GM20431 (cell line): ENCODE results near the gene CACNA1G.

Experiments used
- in situ Hi-C: fragments of 300-500 bp; cut with MseI, MboI; formaldehyde crosslinking; loops from one replicate; pipeline ENCODE4 v1.15.0; 2020; ENCODE audit warnings: low sequenced_read_pairs; ENCODE audit not compliant: unreplicated experiment

Gene CACNA1G

GRCh38 chr17:50560185-50560824 lies at the start of gene CACNA1G:
TSS of gene CACNA1G (plus strand) at chr17:50560715. CDS start at chr17:50561460, 745 bp downstream.
- in situ Hi-C loops: no loop called here

GRCh38 chr17:50511058-50511457 lies 49.5 kb upstream of the CACNA1G start:
- in situ Hi-C loops: no loop called here

- in situ Hi-C loops: no loop called here
These were observed 47.0 kb upstream of the CACNA1G start for GRCh38 chr17:50513495-50513894.

- in situ Hi-C loops: no loop called here
These were observed 46.1 kb upstream of the CACNA1G start for GRCh38 chr17:50514388-50514787.

GRCh38 chr17:50514936-50515702 lies 45.4 kb upstream of the CACNA1G start:
- in situ Hi-C loops: no loop called here

GRCh38 chr17:50517011-50517410 lies 43.5 kb upstream of the CACNA1G start:
- in situ Hi-C loops: no loop called here

- in situ Hi-C loops: no loop called here
These were observed 42.8 kb upstream of the CACNA1G start for GRCh38 chr17:50517504-50518383.

- in situ Hi-C loops: no loop called here
These were observed 42.0 kb upstream of the CACNA1G start for GRCh38 chr17:50518384-50519023.

GRCh38 chr17:50519141-50519834 lies 41.2 kb upstream of the CACNA1G start:
- in situ Hi-C loops: no loop called here

- in situ Hi-C loops: no loop called here
These were observed 40.0 kb upstream of the CACNA1G start for GRCh38 chr17:50520483-50520882.

GRCh38 chr17:50521514-50521913 lies 39.0 kb upstream of the CACNA1G start:
- in situ Hi-C loops: no loop called here

GRCh38 chr17:50522766-50523165 lies 37.7 kb upstream of the CACNA1G start:
- in situ Hi-C loops: no loop called here

- in situ Hi-C loops: no loop called here
These were observed 37.3 kb upstream of the CACNA1G start for GRCh38 chr17:50523208-50523607.

- in situ Hi-C loops: no loop called here
These were observed 35.7 kb upstream of the CACNA1G start for GRCh38 chr17:50524838-50525237.

- in situ Hi-C loops: no loop called here
These were observed 33.3 kb upstream of the CACNA1G start for GRCh38 chr17:50527155-50527762.

- in situ Hi-C loops: no loop called here
These were observed 32.5 kb upstream of the CACNA1G start for GRCh38 chr17:50527949-50528474.

- in situ Hi-C loops: no loop called here
These were observed 30.7 kb upstream of the CACNA1G start for GRCh38 chr17:50529849-50530248.

- in situ Hi-C loops: no loop called here
These were observed 29.0 kb upstream of the CACNA1G start for GRCh38 chr17:50531428-50532025.
